SU-DHL-6 (cell line): ENCODE results near the gene EHBP1L1.
A peak's percentile ranks its signal among the peaks of the same experiment; 100 is the strongest.

Experiments
- H2AFZ ChIP-seq: fragments of 200-600 bp; sonication (generic); 2 replicates; pipeline ENCODE4 v1.6.1; 2014; ENCODE audit warnings: low read depth, mild to moderate bottlenecking, moderate library complexity, mixed read lengths, antibody characterized with exemption, low read length; ENCODE audit not compliant: severe bottlenecking
- H3F3A ChIP-seq: fragments of 200-600 bp; shearing (Covaris generic); 2 replicates; pipeline ENCODE4 v1.6.0; 2016; ENCODE audit warnings: antibody characterized with exemption, mild to moderate bottlenecking; ENCODE audit not compliant: insufficient read depth
- H3K27ac ChIP-seq: fragments of 200-600 bp; sonication (generic); 2 replicates; pipeline ENCODE4 v1.5.1; 2016; ENCODE audit warnings: low read depth, mild to moderate bottlenecking, low read length, moderate library complexity, mixed read lengths
- H3K27me3 ChIP-seq: fragments of 200-600 bp; sonication (generic), shearing (Covaris generic); 2 replicates; pipeline ENCODE4 v1.6.0; 2014; ENCODE audit warnings: mild to moderate bottlenecking, low read length
- H3K36me3 ChIP-seq: fragments of 200-600 bp; sonication (generic); 2 replicates; pipeline ENCODE4 v1.6.1; 2014; ENCODE audit warnings: mild to moderate bottlenecking, low read length, mixed read lengths
- H3K4me2 ChIP-seq: fragments of 300-600, 200-600 bp; shearing (Covaris generic), sonication (generic); 2 replicates; pipeline ENCODE4 v1.6.0; 2014; ENCODE audit warnings: low read length, low read depth, mild to moderate bottlenecking; ENCODE audit not compliant: poor library complexity, severe bottlenecking
- H3K4me3 ChIP-seq: fragments of 200-600 bp; sonication (generic); 2 replicates; pipeline ENCODE4 v1.5.1; 2014; ENCODE audit warnings: antibody characterized with exemption, low read length, mild to moderate bottlenecking, mixed read lengths; ENCODE audit not compliant: insufficient read depth, poor library complexity, severe bottlenecking
- H3K79me2 ChIP-seq: fragments of 200-600 bp; sonication (generic); 2 replicates; pipeline ENCODE4 v1.6.1; 2014; ENCODE audit warnings: mild to moderate bottlenecking, low read length, moderate library complexity; ENCODE audit not compliant: insufficient read depth
- H3K9ac ChIP-seq: fragments of 200-600 bp; sonication (generic); 2 replicates; pipeline ENCODE4 v1.7.0; 2014; ENCODE audit warnings: mild to moderate bottlenecking, low read length
- H3K9me2 ChIP-seq: fragments of 200-600 bp; sonication (generic); replicated peaks from 2 replicates; pipeline ENCODE4 v1.6.1; 2014; ENCODE audit warnings: low read length; ENCODE audit not compliant: insufficient read depth
- H3K9me3 ChIP-seq: fragments of 200-600 bp; sonication (generic); 2 replicates; pipeline ENCODE4 v1.6.1; 2014; ENCODE audit warnings: low read length, mixed read lengths; ENCODE audit not compliant: insufficient read depth
- H4K20me1 ChIP-seq: fragments of 200-600 bp; sonication (generic); 2 replicates; pipeline ENCODE4 v1.6.1; 2014; ENCODE audit warnings: low read depth, mild to moderate bottlenecking, antibody characterized with exemption, low read length, moderate library complexity, mixed read lengths
- EZH2phosphoT487 ChIP-seq: fragments of 200-600 bp; sonication (generic), shearing (Covaris generic); conservative IDR thresholded peaks from 2 replicates; pipeline ENCODE4 v1.6.1; 2018; ENCODE audit warnings: mild to moderate bottlenecking, antibody characterized with exemption, low read length, moderate library complexity, mixed read lengths
- TF ChIP-seq, protein P1 (sequence below): fragments of 200-600 bp; sonication (generic); IDR thresholded peaks from one replicate; pipeline ENCODE4 v1.5.1; 2017; ENCODE audit warnings: antibody characterized with exemption, mild to moderate bottlenecking, low read length, moderate library complexity; ENCODE audit not compliant: insufficient read depth, poor library complexity, severe bottlenecking

EHBP1L1 gene

GRCh38 chr11:65542738-65543390 lies 33.0 kb upstream of the EHBP1L1 start:
- H3K27me3 ChIP-seq, result no peaks in the 10 kb centered on the region

DNA sequence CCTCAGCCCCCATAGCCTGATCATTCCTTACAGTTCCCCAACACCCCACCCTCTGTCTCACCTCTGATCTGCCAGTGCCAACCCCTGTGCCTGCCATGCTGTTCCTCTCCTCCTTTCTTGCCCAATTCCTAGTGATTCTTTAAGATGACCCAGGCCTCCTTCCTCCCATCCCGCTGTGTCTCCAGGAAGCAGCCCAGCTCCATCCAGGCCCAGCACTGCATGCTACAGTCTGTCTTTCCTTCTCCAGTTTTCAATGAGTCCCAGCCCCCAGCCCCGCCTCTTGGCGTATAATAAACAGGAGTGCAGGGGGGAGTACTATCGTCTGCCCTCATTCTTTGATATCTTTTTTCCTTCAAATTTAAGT lies 30.0 kb upstream of the EHBP1L1 start:
- no peak; the same call in 1 of the 2 replicates for TF ChIP-seq EZH2phosphoT487
- TF ChIP-seq, protein P1, sequence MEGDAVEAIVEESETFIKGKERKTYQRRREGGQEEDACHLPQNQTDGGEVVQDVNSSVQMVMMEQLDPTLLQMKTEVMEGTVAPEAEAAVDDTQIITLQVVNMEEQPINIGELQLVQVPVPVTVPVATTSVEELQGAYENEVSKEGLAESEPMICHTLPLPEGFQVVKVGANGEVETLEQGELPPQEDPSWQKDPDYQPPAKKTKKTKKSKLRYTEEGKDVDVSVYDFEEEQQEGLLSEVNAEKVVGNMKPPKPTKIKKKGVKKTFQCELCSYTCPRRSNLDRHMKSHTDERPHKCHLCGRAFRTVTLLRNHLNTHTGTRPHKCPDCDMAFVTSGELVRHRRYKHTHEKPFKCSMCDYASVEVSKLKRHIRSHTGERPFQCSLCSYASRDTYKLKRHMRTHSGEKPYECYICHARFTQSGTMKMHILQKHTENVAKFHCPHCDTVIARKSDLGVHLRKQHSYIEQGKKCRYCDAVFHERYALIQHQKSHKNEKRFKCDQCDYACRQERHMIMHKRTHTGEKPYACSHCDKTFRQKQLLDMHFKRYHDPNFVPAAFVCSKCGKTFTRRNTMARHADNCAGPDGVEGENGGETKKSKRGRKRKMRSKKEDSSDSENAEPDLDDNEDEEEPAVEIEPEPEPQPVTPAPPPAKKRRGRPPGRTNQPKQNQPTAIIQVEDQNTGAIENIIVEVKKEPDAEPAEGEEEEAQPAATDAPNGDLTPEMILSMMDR, result no peak
- Histone ChIP-seq H3K9me3 (no peaks in the 10 kb centered on the region), H3K36me3 (no peaks in the 10 kb centered on the region), H3K4me3 (peak overlapping the region; percentile 45), H4K20me1 (no peaks in the 10 kb centered on the region), H3K9ac (peak overlapping the region; percentile 54; the same call in 1 of the 2 replicates), H3K79me2 (no peaks in the 10 kb centered on the region), H3K27me3 (no peaks in the 10 kb centered on the region), H3K4me2 (peak overlapping the region; percentile 64), H3K9me2 (no peaks in the 10 kb centered on the region), H3K27ac (peak overlapping the region; percentile 80), H2AFZ (peak overlapping the region; percentile 73), H3F3A (peaks cover 11% of the 10 kb centered on the region)

More at GRCh38 chr11:65542738-65543390, 33.0 kb upstream of the EHBP1L1 start:
- no peaks in the 10 kb centered on the region for H3K36me3 ChIP-seq
- H4K20me1 ChIP-seq, result no peaks in the 10 kb centered on the region
- H3K9me2 ChIP-seq, result no peaks in the 10 kb centered on the region
- H2AFZ ChIP-seq, result no peak overlapping the region
- H3K4me3 ChIP-seq, result no peak overlapping the region
- no peak overlapping the region for H3K9ac ChIP-seq
- H3K27ac ChIP-seq, result no peak overlapping the region
- H3K9me3 ChIP-seq, result no peaks in the 10 kb centered on the region
- no peak overlapping the region for H3K4me2 ChIP-seq
- peaks cover 11% of the 10 kb centered on the region for H3F3A ChIP-seq
- no peak for TF ChIP-seq EZH2phosphoT487
- TF ChIP-seq, protein P1, result no peak
- H3K79me2 ChIP-seq, result no peaks in the 10 kb centered on the region

- H3K27ac ChIP-seq, result peak overlapping the region; percentile 80
- peaks cover 11% of the 10 kb centered on the region for H3F3A ChIP-seq
- TF ChIP-seq, protein P1, result no peak
- no peak for TF ChIP-seq EZH2phosphoT487
- no peaks in the 10 kb centered on the region for H3K9me3 ChIP-seq
- peak overlapping the region; percentile 54 for H3K9ac ChIP-seq
- H3K27me3 ChIP-seq, result no peaks in the 10 kb centered on the region
- peak overlapping the region; percentile 45 for H3K4me3 ChIP-seq
- H3K36me3 ChIP-seq, result no peaks in the 10 kb centered on the region
- H2AFZ ChIP-seq, result peak overlapping the region; percentile 73
- H3K79me2 ChIP-seq, result no peaks in the 10 kb centered on the region
- H4K20me1 ChIP-seq, result no peaks in the 10 kb centered on the region
- no peaks in the 10 kb centered on the region for H3K9me2 ChIP-seq
- H3K4me2 ChIP-seq, result peak overlapping the region; percentile 64
Observed at GRCh38 chr11:65546217-65546958, 29.5 kb upstream of the EHBP1L1 start.
